CD4-positive, CD25-positive, alpha-beta regulatory T cell (primary cell): ENCODE results near the gene RAP2B. TPM values are rescaled to one million over a fixed set of nuclear protein-coding genes. Genes with fewer than 3 reads are reported as not detected.
"Not testable (repeated sequence)": the region's sequence is repeated elsewhere in the genome, so short reads cannot be mapped to it uniquely, and the experiment has no call there.

ENCODE experiments used
- ATAC-seq, 2 donors: fragments of 150-1000 bp; cut with Tn5 transposase; one replicate each; pipeline ENCODE4 v1.10.0; 2021; ENCODE audit warnings: low read depth in 2 of 2, moderate number of reproducible peaks in 2 of 2, moderate library complexity in 1 of 2
- DNase-seq, 3 donors: peaks; one replicate each; pipeline versions ENCODE4 v3.0.0 to v3.0.0-alpha.2; 2012 to 2022; ENCODE audit warnings: mixed read lengths in 1 of 3
- H3K27ac ChIP-seq: one replicate; pipeline ENCODE4 v1.7.0; 2013; ENCODE audit warnings: mild to moderate bottlenecking, low read length; ENCODE audit not compliant: insufficient read depth, poor library complexity, severe bottlenecking
- H3K27me3 ChIP-seq: one replicate; pipeline ENCODE4 v1.7.0; 2013; ENCODE audit warnings: low read length; ENCODE audit not compliant: control insufficient read depth, insufficient read depth
- H3K36me3 ChIP-seq: one replicate; pipeline ENCODE4 v1.7.0; 2013; ENCODE audit warnings: mild to moderate bottlenecking, low read length, moderate library complexity; ENCODE audit not compliant: control insufficient read depth, insufficient read depth
- H3K4me1 ChIP-seq: 2 replicates; pipeline ENCODE4 v1.7.0; 2013; ENCODE audit warnings: mild to moderate bottlenecking, low read length; ENCODE audit not compliant: insufficient read depth, control insufficient read depth, poor library complexity, severe bottlenecking
- H3K4me3 ChIP-seq: one replicate; pipeline ENCODE4 v1.7.0; 2013; ENCODE audit warnings: low read depth, mild to moderate bottlenecking, low read length, moderate library complexity
- H3K9me3 ChIP-seq, 2 experiments: 1 replicate in 1 of 2; 2 replicates in 1 of 2; pipeline ENCODE4 v1.7.0; 2013; ENCODE audit warnings: low read length in 2 of 2, mild to moderate bottlenecking in 1 of 2, moderate library complexity in 1 of 2; ENCODE audit not compliant: control insufficient read depth in 2 of 2
- H3K27ac Mint-ChIP-seq, 3 donors: one replicate each; pipeline ENCODE4 v1.8.0; 2020 to 2022; ENCODE audit warnings: mild to moderate bottlenecking in 3 of 3, mixed read lengths in 3 of 3, moderate library complexity in 2 of 3
- H3K27me3 Mint-ChIP-seq: one replicate; pipeline ENCODE4 v1.8.0; 2022; ENCODE audit warnings: mild to moderate bottlenecking, mixed read lengths
- H3K36me3 Mint-ChIP-seq: one replicate; pipeline ENCODE4 v1.8.0; 2020; ENCODE audit warnings: mixed read lengths
- H3K4me1 Mint-ChIP-seq, 4 donors: one replicate each; pipeline ENCODE4 v1.8.0; 2020 to 2022; ENCODE audit warnings: mixed read lengths in 4 of 4, mild to moderate bottlenecking in 1 of 4
- H3K4me3 Mint-ChIP-seq, 4 donors: one replicate each; pipeline ENCODE4 v1.8.0; 2020 to 2022; ENCODE audit warnings: mild to moderate bottlenecking in 4 of 4, mixed read lengths in 4 of 4, moderate library complexity in 3 of 4
- H3K9me3 Mint-ChIP-seq, 7 donors: one replicate each; pipeline ENCODE4 v1.8.0; 2020 to 2022; ENCODE audit warnings: mixed read lengths in 7 of 7, mild to moderate bottlenecking in 3 of 7, moderate library complexity in 2 of 7
- polyA plus RNA-seq, 4 donors: library from polyadenylated mRNA; unstranded; fragments of 300-500 nt; fragmentation: Illumina TruSeq; gene quantifications; one replicate each; pipeline ENCODE4 v1.2.3, GENCODE V29; 2021
- total RNA-seq: library from RNA; stranded (reverse); gene quantifications from one replicate; pipeline ENCODE4 v1.2.3, GENCODE V29; 2022

The RAP2B gene
- total RNA-seq: 19.9 TPM
- polyA plus RNA-seq: 10 to 100 TPM; 17.3 to 19.5 (median 18.2) TPM

DNA sequence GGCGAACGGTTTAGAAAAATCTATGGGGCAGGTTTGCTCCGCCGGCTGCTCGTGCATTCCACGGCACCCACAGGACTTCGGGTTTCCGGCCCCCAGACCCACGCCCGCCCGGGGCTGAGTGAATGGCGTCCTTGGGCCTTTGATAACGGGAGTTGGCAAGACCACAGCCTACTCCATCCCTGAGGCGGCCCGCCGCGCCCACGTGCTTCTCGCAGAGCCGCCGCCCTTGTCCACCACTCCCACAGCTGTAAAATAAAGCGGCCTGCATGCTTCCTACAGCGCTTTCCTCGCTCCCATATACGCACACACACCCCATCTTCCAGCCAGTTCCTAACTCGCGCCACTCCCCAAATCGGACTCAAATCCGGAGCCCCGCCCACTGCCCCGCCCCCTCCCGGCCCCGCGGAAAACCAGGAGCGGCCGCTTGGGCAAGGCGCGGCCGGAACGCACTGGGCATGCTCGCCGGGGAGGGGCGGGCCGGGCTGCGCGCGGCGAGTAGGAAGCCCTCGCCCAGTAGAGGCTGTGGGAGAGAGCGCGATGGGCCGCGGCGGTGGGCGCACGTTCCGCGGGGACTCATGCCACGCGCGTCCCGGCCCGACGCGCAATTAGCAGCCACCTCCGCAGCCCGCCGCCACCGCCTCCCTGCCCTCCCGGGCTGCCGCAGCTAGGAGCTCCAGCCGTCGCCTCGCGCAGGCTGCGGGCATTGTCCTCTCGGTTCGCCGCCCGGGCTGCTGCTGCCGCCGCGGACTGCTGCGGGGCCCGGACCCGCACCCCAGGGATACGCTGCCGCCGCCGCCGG is at the start of gene RAP2B:
Gene RAP2B, plus strand, starts transcription at position 513 of the 799 bp plus-strand sequence. CDS start 468 bp downstream, outside the sequence.
- no peaks in the 10 kb centered on the region for H3K9me3 ChIP-seq
- Mint-ChIP-seq H3K4me1 (peaks cover 21 to 48% (median 36%) of the 10 kb centered on the region in 4 donors), H3K4me3 (peak within 1 kb of the TSS; percentile 94 to 100 (median 98)), H3K27ac (peak within 1 kb of the TSS; percentile 92 to 96 (median 94)), H3K36me3 (peaks cover 5% of the 10 kb centered on the region), H3K9me3 (peaks cover 0 to 1% (median 0%) of the 10 kb centered on the region in 7 donors), H3K27me3 (peaks cover 5% of the 10 kb centered on the region)
- peaks cover 49% of the 10 kb centered on the region for H3K4me1 ChIP-seq
- DNase-seq (peak; percentile 86 to 96 (median 92)), ATAC-seq (peak; percentile 55)
- peaks cover 2% of the 10 kb centered on the region for H3K36me3 ChIP-seq
- peak within 1 kb of the TSS; percentile 97 for H3K4me3 ChIP-seq
- H3K27me3 ChIP-seq: no peaks in the 10 kb centered on the region
- peak within 1 kb of the TSS; percentile 76 for H3K27ac ChIP-seq

DNA sequence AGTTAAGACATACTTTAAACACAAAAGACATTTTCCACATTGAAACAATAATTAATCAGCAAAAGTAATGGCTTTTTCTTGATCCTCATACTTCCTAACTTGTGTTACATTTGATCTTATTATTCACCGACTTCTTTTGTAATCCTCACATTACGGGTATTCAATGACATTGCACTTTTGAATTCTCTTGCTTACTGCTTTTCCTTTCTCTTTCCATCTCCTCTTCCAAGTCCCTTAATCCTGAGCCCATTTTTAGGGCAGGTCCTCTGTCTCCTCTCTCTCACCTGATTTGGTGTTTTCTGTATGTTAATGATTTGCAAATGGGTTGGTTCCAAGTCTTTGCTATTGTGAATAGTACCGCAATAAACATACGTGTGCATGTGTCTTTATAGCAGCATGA is 48.5 kb upstream of the RAP2B start:
- H3K4me1 Mint-ChIP-seq: peaks cover 0 to 3% (median 0%) of the 10 kb centered on the region in 4 donors
- Histone ChIP-seq H3K4me1 (no peaks in the 10 kb centered on the region), H3K27me3 (no peaks in the 10 kb centered on the region), H3K27ac (no peak overlapping the region), H3K4me3 (no peak overlapping the region), H3K36me3 (no peaks in the 10 kb centered on the region), H3K9me3 (no peaks in the 10 kb centered on the region)
- peaks cover 0 to 2% (median 0%) of the 10 kb centered on the region in 7 donors for H3K9me3 Mint-ChIP-seq
- peaks cover 11% of the 10 kb centered on the region for H3K27me3 Mint-ChIP-seq
- no peak overlapping the region for H3K4me3 Mint-ChIP-seq
- ATAC-seq (no peak), DNase-seq (no peak)
- no peaks in the 10 kb centered on the region for H3K36me3 Mint-ChIP-seq
- no peak overlapping the region for H3K27ac Mint-ChIP-seq

DNA sequence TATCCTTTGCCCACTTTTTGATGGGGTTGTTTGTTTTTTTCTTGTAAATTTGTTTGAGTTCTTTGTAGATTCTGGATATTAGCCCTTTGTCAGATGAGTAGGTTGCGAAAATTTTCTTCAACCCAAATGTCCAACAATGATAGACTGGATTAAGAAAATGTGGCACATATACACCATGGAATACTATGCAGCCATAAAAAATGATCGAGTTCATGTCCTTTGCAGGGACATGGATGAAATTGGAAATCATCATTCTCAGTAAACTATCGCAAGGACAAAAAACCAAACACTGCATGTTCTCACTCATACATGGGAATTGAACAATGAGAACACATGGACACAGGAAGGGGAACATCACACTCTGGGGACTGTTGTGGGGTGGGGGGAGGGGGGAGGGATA is 47.8 kb upstream of the RAP2B start:
- H3K36me3 ChIP-seq, H3K27me3 ChIP-seq, H3K9me3 Mint-ChIP-seq, H3K27ac Mint-ChIP-seq, H3K9me3 ChIP-seq, H3K27ac ChIP-seq, H3K4me3 ChIP-seq, H3K36me3 Mint-ChIP-seq, H3K4me1 ChIP-seq, ATAC-seq, DNase-seq, H3K4me3 Mint-ChIP-seq, H3K4me1 Mint-ChIP-seq: not testable (repeated sequence)
- H3K27me3 Mint-ChIP-seq: peaks cover 11% of the 10 kb centered on the region

DNA sequence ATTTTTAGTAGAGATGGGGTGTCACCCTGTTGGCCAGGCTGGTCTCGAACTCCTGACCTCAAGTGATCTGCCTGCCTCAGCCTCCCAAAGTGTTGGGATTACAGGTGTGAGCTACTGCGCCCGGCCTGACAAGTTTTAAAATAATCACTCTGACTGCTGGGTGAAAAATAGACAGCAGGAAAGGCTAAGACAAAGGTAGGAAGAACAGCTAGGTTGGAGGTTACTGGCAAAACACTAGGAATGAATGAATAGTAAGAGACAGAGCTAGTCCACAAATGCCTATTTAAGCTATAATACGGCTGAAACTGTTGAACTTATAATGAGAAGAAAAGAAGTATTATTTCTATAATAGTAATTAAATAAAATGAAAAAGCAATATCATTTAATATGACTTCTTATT is 46.7 kb upstream of the RAP2B start:
- ATAC-seq (no peak), DNase-seq (no peak)
- Mint-ChIP-seq H3K36me3 (no peaks in the 10 kb centered on the region), H3K27me3 (peaks cover 10% of the 10 kb centered on the region), H3K4me1 (peaks cover 0 to 3% (median under 1%) of the 10 kb centered on the region in 4 donors), H3K9me3 (peaks cover 0 to 2% (median 0%) of the 10 kb centered on the region in 7 donors), H3K27ac (no peak overlapping the region), H3K4me3 (no peak overlapping the region)
- no peaks in the 10 kb centered on the region for H3K9me3 ChIP-seq
- H3K27me3 ChIP-seq: no peaks in the 10 kb centered on the region
- no peak overlapping the region for H3K27ac ChIP-seq
- no peak overlapping the region for H3K4me3 ChIP-seq
- no peaks in the 10 kb centered on the region for H3K4me1 ChIP-seq
- no peaks in the 10 kb centered on the region for H3K36me3 ChIP-seq

DNA sequence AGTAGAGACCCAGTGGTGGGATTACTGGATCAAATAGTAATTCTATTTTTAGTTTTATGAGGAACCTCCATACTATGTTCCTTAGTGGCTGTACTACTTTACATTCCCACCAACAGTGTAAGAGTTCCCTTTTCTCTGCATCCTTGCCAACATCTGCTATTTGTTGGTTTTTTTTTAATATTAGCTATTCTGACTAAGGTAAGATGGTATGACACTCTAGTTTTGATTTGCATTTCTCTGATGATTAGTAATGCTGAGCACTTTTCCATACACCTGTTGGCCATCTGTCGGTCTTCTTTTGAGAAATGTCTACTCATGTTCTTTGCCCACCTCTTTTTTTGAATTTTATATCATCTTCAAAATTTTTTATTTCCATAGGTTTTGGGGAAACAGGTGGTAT is 34.2 kb upstream of the RAP2B start:
- ATAC-seq (no peak), DNase-seq (no peak)
- Histone ChIP-seq H3K36me3 (no peaks in the 10 kb centered on the region), H3K4me1 (no peaks in the 10 kb centered on the region), H3K9me3 (peaks cover 0 to 3% of the 10 kb centered on the region in 2 experiments), H3K27me3 (no peaks in the 10 kb centered on the region), H3K27ac (no peak overlapping the region), H3K4me3 (no peak overlapping the region)
- H3K9me3 Mint-ChIP-seq: peaks cover 0 to 3% (median 0%) of the 10 kb centered on the region in 7 donors
- H3K4me3 Mint-ChIP-seq: no peak overlapping the region
- no peak overlapping the region for H3K27ac Mint-ChIP-seq
- H3K27me3 Mint-ChIP-seq: peaks cover 18% of the 10 kb centered on the region
- H3K36me3 Mint-ChIP-seq: no peaks in the 10 kb centered on the region
- H3K4me1 Mint-ChIP-seq: peaks cover 0 to 10% (median 0%) of the 10 kb centered on the region in 4 donors

DNA sequence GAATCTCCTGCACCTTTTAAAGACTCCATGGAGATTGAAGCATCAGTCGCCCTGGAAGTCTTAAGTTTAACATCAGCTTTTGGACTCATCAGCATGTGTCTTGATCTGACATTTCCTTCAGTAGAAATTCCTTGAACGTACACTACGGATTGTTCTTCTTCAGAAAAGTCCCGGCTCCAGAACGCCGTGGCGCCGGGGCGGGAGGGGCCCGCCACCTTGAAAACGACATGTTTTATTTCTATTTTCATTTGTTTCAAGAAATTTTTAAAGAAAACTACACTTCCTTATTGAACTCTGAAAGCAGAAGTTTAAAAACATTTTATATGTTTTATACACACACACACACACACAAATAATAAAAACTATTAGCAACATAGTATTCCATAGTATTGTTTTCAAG is 32.6 kb upstream of the RAP2B start:
- no peaks in the 10 kb centered on the region for H3K36me3 Mint-ChIP-seq

DNA sequence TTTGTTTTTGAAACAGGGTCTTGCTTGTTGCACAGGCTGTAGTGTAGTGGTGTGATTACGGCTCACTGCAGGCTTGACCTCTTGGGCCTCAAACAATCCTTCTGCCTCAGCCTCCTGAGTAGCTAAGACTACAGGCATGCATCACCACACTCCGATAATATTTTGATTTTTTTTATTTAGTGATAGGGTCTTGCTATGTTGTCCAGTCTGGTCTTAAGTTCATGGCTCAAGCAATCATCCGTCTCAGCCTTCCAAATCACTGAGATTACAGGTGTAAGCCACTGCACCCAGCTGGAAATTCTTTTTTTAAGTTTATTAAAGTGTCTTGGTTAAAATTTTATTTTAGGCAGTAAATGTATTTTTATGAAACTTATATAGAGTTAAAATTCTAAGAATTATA is 32.2 kb upstream of the RAP2B start:
- DNase-seq: no peak

More for the DNA sequence above, 32.6 kb upstream of the RAP2B start:
- H3K4me1 Mint-ChIP-seq: peaks cover 0 to 10% (median 0%) of the 10 kb centered on the region in 4 donors
- Histone ChIP-seq H3K27me3 (no peaks in the 10 kb centered on the region), H3K36me3 (no peaks in the 10 kb centered on the region), H3K9me3 (no peaks in the 10 kb centered on the region), H3K4me3 (no peak overlapping the region), H3K27ac (no peak overlapping the region), H3K4me1 (no peaks in the 10 kb centered on the region)
- H3K27ac Mint-ChIP-seq: no peak overlapping the region
- peaks cover 0 to 3% (median 0%) of the 10 kb centered on the region in 7 donors for H3K9me3 Mint-ChIP-seq
- H3K27me3 Mint-ChIP-seq: peaks cover 18% of the 10 kb centered on the region
- no peak overlapping the region for H3K4me3 Mint-ChIP-seq
- ATAC-seq (no peak), DNase-seq (no peak)

More for the DNA sequence above, 32.2 kb upstream of the RAP2B start:
- no peak for ATAC-seq
- no peak overlapping the region for H3K27ac Mint-ChIP-seq
- Histone ChIP-seq H3K4me3 (no peak overlapping the region), H3K4me1 (no peaks in the 10 kb centered on the region), H3K9me3 (no peaks in the 10 kb centered on the region), H3K27me3 (no peaks in the 10 kb centered on the region), H3K36me3 (no peaks in the 10 kb centered on the region), H3K27ac (no peak overlapping the region)
- peaks cover 0 to 3% (median 0%) of the 10 kb centered on the region in 7 donors for H3K9me3 Mint-ChIP-seq
- H3K4me3 Mint-ChIP-seq: no peak overlapping the region
- peaks cover 0 to 10% (median 0%) of the 10 kb centered on the region in 4 donors for H3K4me1 Mint-ChIP-seq
- peaks cover 18% of the 10 kb centered on the region for H3K27me3 Mint-ChIP-seq
- H3K36me3 Mint-ChIP-seq: no peaks in the 10 kb centered on the region
